Keratinocyte (primary cell): Measurements from ENCODE around the gene RCE1. TPM values are rescaled to one million over a fixed set of nuclear protein-coding genes. Genes with fewer than 3 reads are reported as not detected.

Experiments
- DNase-seq: peaks from one replicate; pipeline ENCODE4 v3.0.0-alpha.2; 2011; ENCODE audit warnings: low read depth, missing footprints, low spot score
- FAIRE-seq: peaks from 2 replicates; lab custom pipeline; 2011; peaks lifted over from hg19 to GRCh38; lab: Jason Lieb, UNC
- H2AFZ ChIP-seq: 2 replicates; pipeline ENCODE4 v1.6.0; 2012; ENCODE audit warnings: low read length, control low read depth, inconsistent platforms; ENCODE audit not compliant: control insufficient read depth
- H3K27ac ChIP-seq: 2 replicates; pipeline ENCODE4 v1.5.1; 2011; ENCODE audit warnings: low read length; ENCODE audit not compliant: control insufficient read depth, insufficient read depth
- H3K27me3 ChIP-seq: 3 replicates; pipeline ENCODE4 v1.6.0; 2011; ENCODE audit warnings: low read length; ENCODE audit not compliant: control insufficient read depth, insufficient read depth; ENCODE audit errors: extremely low read depth
- H3K36me3 ChIP-seq, 2 experiments: 2 replicates in 1 of 2; 3 replicates in 1 of 2; pipeline ENCODE4 v1.5.1; 2011; ENCODE audit warnings: low read length in 2 of 2, mild to moderate bottlenecking in 1 of 2; ENCODE audit not compliant: control insufficient read depth in 2 of 2, insufficient read depth in 2 of 2; ENCODE audit errors: extremely low read depth in 1 of 2
- H3K4me1 ChIP-seq: 3 replicates; pipeline ENCODE4 v1.5.1; 2011; ENCODE audit warnings: low read length; ENCODE audit not compliant: control insufficient read depth, insufficient read depth; ENCODE audit errors: extremely low read depth
- H3K4me2 ChIP-seq: 3 replicates; pipeline ENCODE4 v1.6.0; 2011; ENCODE audit warnings: low read depth, low read length; ENCODE audit not compliant: control insufficient read depth, insufficient read depth; ENCODE audit errors: extremely low read depth
- H3K4me3 ChIP-seq, 3 experiments: fragments of 200-600 bp in 1 of 3; sonication (generic) in 1 of 3; 2 replicates in 2 of 3; 3 replicates in 1 of 3; pipeline ENCODE4 v1.5.1; 2011 to 2016; ENCODE audit warnings: low read length in 3 of 3, mild to moderate bottlenecking in 3 of 3, control low read depth in 2 of 3, inconsistent platforms in 1 of 3, low read depth in 1 of 3, mixed read lengths in 1 of 3, mixed run types in 1 of 3, moderate library complexity in 1 of 3; ENCODE audit not compliant: control insufficient read depth in 2 of 3, insufficient read depth in 2 of 3; ENCODE audit errors: extremely low read depth in 1 of 3
- H3K79me2 ChIP-seq: 2 replicates; pipeline ENCODE4 v1.6.0; 2012; ENCODE audit warnings: low read length; ENCODE audit not compliant: control insufficient read depth, insufficient read depth
- H3K9ac ChIP-seq: 3 replicates; pipeline ENCODE4 v1.6.0; 2011; ENCODE audit warnings: low read length; ENCODE audit not compliant: control insufficient read depth, insufficient read depth; ENCODE audit errors: extremely low read depth
- H3K9me1 ChIP-seq: 3 replicates; pipeline ENCODE4 v1.6.0; 2011; ENCODE audit warnings: low read length; ENCODE audit not compliant: control insufficient read depth, insufficient read depth; ENCODE audit errors: extremely low read depth
- H3K9me3 ChIP-seq: 2 replicates; pipeline ENCODE4 v1.5.1; 2012; ENCODE audit warnings: low read depth, low read length; ENCODE audit not compliant: control insufficient read depth
- H4K20me1 ChIP-seq: 3 replicates; pipeline ENCODE4 v1.6.0; 2011; ENCODE audit warnings: low read length; ENCODE audit not compliant: control insufficient read depth, insufficient read depth; ENCODE audit errors: extremely low read depth
- EZH2 ChIP-seq: IDR thresholded peaks from one replicate; pipeline ENCODE4 v1.6.1; 2012; ENCODE audit warnings: inconsistent platforms, mild to moderate bottlenecking, low read length, moderate library complexity
- dilution Hi-C: fragments of 300-500 bp; cut with MboI; formaldehyde crosslinking; loops from one replicate; pipeline ENCODE4 v1.7.0; 2020; ENCODE audit warnings: low sequenced_read_pairs; ENCODE audit not compliant: extremely low pct_ligation_motif_present
- polyA plus RNA-seq, 5 experiments: library from polyadenylated mRNA; depleted of rRNA in 3 of 5; stranded (reverse) in 3 of 5; stranded (forward) in 1 of 5; unstranded in 1 of 5; fragments of >200 nt; gene quantifications; 1 replicate in 1 of 5; 2 replicates in 3 of 5; 3 replicates in 1 of 5; pipeline versions ENCODE4 v1.2.1 to v1.2.3, GENCODE V29; 2011 to 2012; ENCODE audit warnings: missing spikeins in 2 of 5, low read depth in 1 of 5, low replicate concordance in 1 of 5
- TF ChIP-seq, protein P1 (sequence below), 3 experiments: IDR thresholded peaks in 1 of 3; conservative IDR thresholded peaks in 1 of 3; optimal IDR thresholded peaks in 1 of 3; 2 replicates in 2 of 3; 3 replicates in 1 of 3; pipeline versions ENCODE3 to v1.5.1; 2011; ENCODE audit warnings: low read length in 3 of 3, mild to moderate bottlenecking in 3 of 3, moderate library complexity in 2 of 3, control low read depth in 1 of 3, inconsistent platforms in 1 of 3; ENCODE audit not compliant: insufficient read depth in 2 of 3; ENCODE audit errors: extremely low read depth in 1 of 3

Gene RCE1
- polyA plus RNA-seq, 1 donor (not counting 4 experiments of a cell fraction or from before 2014, with no cell fraction given): 11.2 TPM

DNA sequence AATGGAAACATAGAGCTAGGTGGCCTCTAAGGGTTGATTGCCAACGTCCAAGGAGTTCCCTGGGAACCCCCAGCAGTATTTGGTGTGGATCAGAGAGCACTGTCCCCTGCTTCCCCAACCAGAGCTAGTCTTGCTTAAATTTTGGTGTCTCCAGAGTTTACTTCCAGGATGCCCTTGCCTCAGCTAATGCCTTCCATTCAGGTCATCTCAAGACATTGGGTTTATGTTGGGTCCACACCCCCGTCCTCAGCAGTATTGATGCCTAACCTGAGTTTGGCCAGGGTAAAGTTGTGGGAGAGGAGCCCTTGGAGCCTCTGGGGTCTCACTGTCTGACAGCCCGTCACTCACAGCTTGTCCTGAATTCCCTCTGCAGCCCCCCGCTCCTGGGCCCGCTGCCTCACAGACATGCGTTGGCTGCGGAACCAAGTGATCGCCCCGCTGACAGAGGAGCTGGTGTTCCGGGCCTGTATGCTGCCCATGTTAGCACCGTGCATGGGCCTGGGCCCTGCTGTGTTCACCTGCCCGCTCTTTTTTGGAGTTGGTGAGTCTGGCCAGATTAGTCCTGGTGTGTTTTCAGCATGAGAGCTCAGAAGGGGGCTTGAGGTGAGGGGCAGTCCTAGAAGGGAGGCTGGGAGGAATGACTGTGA, 1.4 kb downstream of the RCE1 start:
- Histone ChIP-seq H2AFZ (no peak overlapping the region), H3K9me1 (no peaks in the 10 kb centered on the region), H3K36me3 (peaks cover 18 to 44% of the 10 kb centered on the region in 2 experiments), H3K4me3 (peak overlapping the region; percentile 87 to 94 (median 87)), H3K9ac (peak overlapping the region; percentile 99), H3K27me3 (no peaks in the 10 kb centered on the region), H3K4me1 (peaks cover 22% of the 10 kb centered on the region), H3K9me3 (no peaks in the 10 kb centered on the region), H4K20me1 (no peaks in the 10 kb centered on the region), H3K79me2 (peaks cover 40% of the 10 kb centered on the region), H3K4me2 (peak overlapping the region; percentile 97), H3K27ac (peak overlapping the region; percentile 84)
- no peak for TF ChIP-seq EZH2
- TF ChIP-seq, protein P1, sequence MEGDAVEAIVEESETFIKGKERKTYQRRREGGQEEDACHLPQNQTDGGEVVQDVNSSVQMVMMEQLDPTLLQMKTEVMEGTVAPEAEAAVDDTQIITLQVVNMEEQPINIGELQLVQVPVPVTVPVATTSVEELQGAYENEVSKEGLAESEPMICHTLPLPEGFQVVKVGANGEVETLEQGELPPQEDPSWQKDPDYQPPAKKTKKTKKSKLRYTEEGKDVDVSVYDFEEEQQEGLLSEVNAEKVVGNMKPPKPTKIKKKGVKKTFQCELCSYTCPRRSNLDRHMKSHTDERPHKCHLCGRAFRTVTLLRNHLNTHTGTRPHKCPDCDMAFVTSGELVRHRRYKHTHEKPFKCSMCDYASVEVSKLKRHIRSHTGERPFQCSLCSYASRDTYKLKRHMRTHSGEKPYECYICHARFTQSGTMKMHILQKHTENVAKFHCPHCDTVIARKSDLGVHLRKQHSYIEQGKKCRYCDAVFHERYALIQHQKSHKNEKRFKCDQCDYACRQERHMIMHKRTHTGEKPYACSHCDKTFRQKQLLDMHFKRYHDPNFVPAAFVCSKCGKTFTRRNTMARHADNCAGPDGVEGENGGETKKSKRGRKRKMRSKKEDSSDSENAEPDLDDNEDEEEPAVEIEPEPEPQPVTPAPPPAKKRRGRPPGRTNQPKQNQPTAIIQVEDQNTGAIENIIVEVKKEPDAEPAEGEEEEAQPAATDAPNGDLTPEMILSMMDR (optimal IDR thresholded peaks at IDR 0.05 in 1 of 3, IDR thresholded peaks at IDR 0.05 in 1 of 3, conservative IDR thresholded peaks at IDR 0.05 in 1 of 3; ENCODE audit: extremely low read depth in 1 of 3, insufficient read depth in 2 of 3, low read length in 3 of 3): no peak
- DNase-seq: no peak
- dilution Hi-C loops: no loop called here
- no peak for FAIRE-seq

DNA sequence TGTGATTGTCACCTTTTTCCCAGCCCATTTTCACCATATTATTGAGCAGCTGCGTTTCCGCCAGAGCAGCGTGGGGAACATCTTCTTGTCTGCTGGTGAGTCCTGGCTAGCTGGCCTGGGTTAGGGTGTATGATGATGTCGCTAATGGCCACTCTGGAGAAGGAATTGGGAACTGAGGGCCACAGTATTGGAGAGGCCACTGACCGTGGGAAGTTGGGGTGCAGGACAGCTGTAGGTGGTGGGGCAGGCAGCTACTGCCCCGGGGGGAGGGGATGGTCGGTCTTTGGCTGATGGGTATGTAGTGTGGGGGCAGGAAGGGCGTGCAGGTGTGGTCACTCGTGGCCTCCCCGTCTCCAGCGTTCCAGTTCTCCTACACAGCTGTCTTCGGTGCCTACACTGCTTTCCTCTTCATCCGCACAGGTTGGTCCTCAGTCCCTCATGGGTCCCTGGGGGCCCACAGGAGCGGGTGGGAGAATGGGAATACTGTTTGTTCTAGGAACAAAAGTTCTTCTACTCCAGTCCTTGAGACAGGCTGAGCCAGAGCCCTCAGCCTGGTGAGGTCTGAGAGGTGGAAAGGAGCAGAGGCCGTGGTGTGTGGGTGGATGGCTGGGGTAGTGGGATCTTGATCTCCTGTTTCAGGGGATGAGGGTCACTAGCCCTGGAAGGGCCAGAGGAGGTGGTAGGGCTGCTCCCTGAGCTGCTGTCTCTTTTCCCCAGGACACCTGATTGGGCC, 2.1 kb downstream of the RCE1 start:
- dilution Hi-C loops: no loop called here
- Histone ChIP-seq H3K27ac (no peak overlapping the region), H3K4me3 (no peak overlapping the region), H3K79me2 (peaks cover 38% of the 10 kb centered on the region), H3K27me3 (no peaks in the 10 kb centered on the region), H4K20me1 (no peaks in the 10 kb centered on the region), H3K9ac (no peak overlapping the region), H2AFZ (no peak overlapping the region), H3K9me1 (no peaks in the 10 kb centered on the region), H3K36me3 (peaks cover 22 to 40% of the 10 kb centered on the region in 2 experiments), H3K9me3 (no peaks in the 10 kb centered on the region), H3K4me2 (no peak overlapping the region), H3K4me1 (peaks cover 22% of the 10 kb centered on the region)
- FAIRE-seq (no peak), DNase-seq (no peak)
- TF ChIP-seq, protein P1 (optimal IDR thresholded peaks at IDR 0.05 in 1 of 3, IDR thresholded peaks at IDR 0.05 in 1 of 3, conservative IDR thresholded peaks at IDR 0.05 in 1 of 3; ENCODE audit: extremely low read depth in 1 of 3, insufficient read depth in 2 of 3, low read length in 3 of 3): no peak
- no peak for TF ChIP-seq EZH2
